Measurements from ENCODE around the gene FAM177A1.

GRCh38 chr14:35123388-35123703, 77.3 kb downstream of the FAM177A1 start:
- no peak for TF ChIP-seq POLR2A (IDR thresholded peaks at IDR 0.05; ENCODE audit: low read depth)
- no peak for TF ChIP-seq CTCF (IDR thresholded peaks at IDR 0.05)
- no peak for TF ChIP-seq POLR2AphosphoS5 (IDR thresholded peaks at IDR 0.05)
- no peak for TF ChIP-seq EP300 (IDR thresholded peaks at IDR 0.05)

All from esophagus muscularis mucosa (tissue), 4 donors.